Mesangial cell (primary cell): ENCODE measurements around the gene KIF15. TPM values are rescaled to one million over a fixed set of nuclear protein-coding genes. Genes with fewer than 3 reads are reported as not detected.

Experiments used
- total RNA-seq: library from RNA; depleted of rRNA; stranded (reverse); fragments of >200 nt; gene quantifications from 2 replicates; pipeline ENCODE4 v1.2.3, GENCODE V29; 2015

Gene KIF15
- 0.38 and 13.9 TPM in 2 replicates for total RNA-seq

GRCh38 chr3:44761424-44762169 is at the start of gene KIF15, which contains the start of gene KIAA1143:
KIF15 (plus strand) TSS chr3:44761794; CDS start chr3:44761866, 72 bp downstream.
KIAA1143 (minus strand) TSS chr3:44761619; CDS start chr3:44761602, 17 bp downstream.

GRCh38 chr3:44712455-44713075 is 49.0 kb upstream of the KIF15 start, which contains the start of gene ZNF502:
ZNF502 (plus strand) TSS chr3:44712660; CDS start chr3:44720262, 7,602 bp downstream.

GRCh38 chr3:44729384-44729910 is 32.1 kb upstream of the KIF15 start, which contains the start of gene ZNF501:
ZNF501 (plus strand) TSS chr3:44729635; CDS start chr3:44734422, 4,787 bp downstream.

GRCh38 chr3:44861412-44862225 is 100.0 kb downstream of the KIF15 start, which contains the start of gene TMEM42:
TMEM42 (plus strand) TSS chr3:44861912; CDS start chr3:44861925, 13 bp downstream.

GRCh38 chr3:44874308-44874707 is 112.7 kb downstream of the KIF15 start, which contains the start of gene TGM4:
TGM4 (plus strand) TSS chr3:44874608; CDS start chr3:44874679, 71 bp downstream.

Other genes with a start within 250 kb of the KIF15 start
- 4.9 and 8.0 TPM in 2 replicates for gene ZKSCAN7, start 206.6 kb upstream of the KIF15 start, total RNA-seq
- gene ZNF660, start 176.8 kb upstream of the KIF15 start, total RNA-seq: 1.1 and 1.6 TPM in 2 replicates
- 4.7 and 9.1 TPM in 2 replicates for gene ZNF197, start 136.8 kb upstream of the KIF15 start, total RNA-seq
- gene ZNF35, start 113.1 kb upstream of the KIF15 start, total RNA-seq: 4.1 and 7.0 TPM in 2 replicates
- gene ZNF502, start 49.1 kb upstream of the KIF15 start, total RNA-seq: 1.5 and 1.9 TPM in 2 replicates
- gene ZNF501, start 32.2 kb upstream of the KIF15 start, total RNA-seq: 2.4 and 2.9 TPM in 2 replicates
- gene KIAA1143, start 175 bp upstream of the KIF15 start, total RNA-seq: 12.1 and 15.6 TPM in 2 replicates
- 23.0 and 42.3 TPM in 2 replicates for gene TMEM42, start 100.1 kb downstream of the KIF15 start, total RNA-seq
- 0.13 and 0.65 TPM in 2 replicates for gene TGM4, start 112.8 kb downstream of the KIF15 start, total RNA-seq
- gene ZDHHC3, start 214.4 kb downstream of the KIF15 start, total RNA-seq: 68.9 and 87.6 TPM in 2 replicates
- gene EXOSC7, start 214.4 kb downstream of the KIF15 start, total RNA-seq: 28.8 and 54.8 TPM in 2 replicates